Right renal pelvis (tissue), 4 donors: ENCODE measurements around the gene PARP8. TPM values are rescaled to one million over a fixed set of nuclear protein-coding genes. Genes with fewer than 3 reads are reported as not detected.

Source experiments
- DNase-seq, 4 donors: peaks; one replicate each; pipeline ENCODE4 v3.0.0-alpha.2; 2013; ENCODE audit warnings: low read depth in 4 of 4, low spot score in 3 of 4, missing footprints in 1 of 4
- polyA plus RNA-seq, 4 donors: library from polyadenylated mRNA; unstranded; fragments of 120-200 nt; gene quantifications; one replicate each; pipeline ENCODE4 v1.2.1, GENCODE V29; 2013; ENCODE audit not compliant: insufficient read length in 4 of 4

Gene PARP8
- polyA plus RNA-seq, 4 donors: 13.1 to 19.8 (median 16.7) TPM

DNA sequence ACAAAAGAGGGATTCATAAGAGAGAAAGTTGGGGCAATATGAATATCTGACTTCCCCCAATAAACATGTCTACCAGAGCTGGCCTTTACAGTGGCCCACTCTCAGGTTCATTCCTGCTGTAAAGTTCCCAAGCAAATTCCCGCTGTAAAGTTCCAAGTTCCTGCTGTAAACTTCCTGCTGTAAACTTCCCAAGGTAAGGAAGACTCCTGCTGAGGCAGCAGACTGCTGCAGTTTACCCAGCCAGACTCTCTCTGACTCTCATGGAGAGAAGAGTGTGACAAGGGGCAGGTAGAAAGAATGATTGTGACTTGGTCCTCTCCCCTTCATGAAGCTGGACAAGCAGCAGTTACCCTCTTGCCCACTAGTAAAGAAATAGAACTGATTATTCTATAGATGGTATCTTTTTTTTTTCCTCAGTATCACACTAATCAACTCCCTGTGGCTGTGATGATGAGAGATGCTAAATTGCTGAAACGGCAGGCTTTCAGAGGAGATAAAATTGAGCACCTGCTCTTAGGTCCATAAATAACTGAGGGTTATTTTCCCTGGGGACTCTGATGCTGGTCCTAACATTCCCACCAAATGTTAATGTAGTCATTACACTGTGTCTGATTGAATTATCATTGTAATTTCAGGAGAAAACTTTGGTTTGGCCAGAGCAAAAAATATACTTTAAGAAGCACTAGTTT, 220.4 kb downstream of the PARP8 start:
- no peak for DNase-seq

DNA sequence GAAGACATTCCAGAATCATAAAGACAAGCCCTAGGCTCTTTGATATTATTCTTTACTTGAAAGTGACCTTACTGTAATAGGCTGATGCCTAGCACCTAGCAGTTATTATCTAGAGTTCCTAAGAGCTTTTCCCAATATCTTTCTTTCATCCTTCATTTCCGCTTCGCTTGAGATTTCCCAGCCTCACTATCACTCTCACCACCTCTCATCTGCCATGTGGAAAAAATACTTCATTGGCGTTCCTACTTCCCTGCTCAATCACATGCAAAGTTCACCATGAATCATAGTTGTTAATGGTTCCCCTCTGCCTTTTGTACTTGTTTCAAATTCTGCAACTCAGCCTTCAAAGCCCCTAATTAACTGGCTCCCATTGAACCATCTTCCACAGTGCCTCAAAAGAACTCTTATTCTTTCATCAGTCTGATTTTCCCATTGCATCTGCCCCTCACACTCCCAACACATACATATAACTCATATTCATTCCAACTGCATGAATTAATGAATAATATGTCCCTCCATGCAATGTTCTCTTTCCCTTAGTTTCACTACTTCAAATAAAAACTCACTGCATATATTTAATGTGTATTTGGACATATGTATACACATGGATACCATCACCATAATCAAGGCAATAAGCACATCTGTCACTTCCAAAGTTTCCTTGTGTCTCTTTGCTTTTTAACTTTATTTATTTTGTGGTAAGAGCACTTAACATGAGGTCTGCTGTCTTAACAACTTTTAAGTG, 221.6 kb downstream of the PARP8 start:
- no peak for DNase-seq

DNA sequence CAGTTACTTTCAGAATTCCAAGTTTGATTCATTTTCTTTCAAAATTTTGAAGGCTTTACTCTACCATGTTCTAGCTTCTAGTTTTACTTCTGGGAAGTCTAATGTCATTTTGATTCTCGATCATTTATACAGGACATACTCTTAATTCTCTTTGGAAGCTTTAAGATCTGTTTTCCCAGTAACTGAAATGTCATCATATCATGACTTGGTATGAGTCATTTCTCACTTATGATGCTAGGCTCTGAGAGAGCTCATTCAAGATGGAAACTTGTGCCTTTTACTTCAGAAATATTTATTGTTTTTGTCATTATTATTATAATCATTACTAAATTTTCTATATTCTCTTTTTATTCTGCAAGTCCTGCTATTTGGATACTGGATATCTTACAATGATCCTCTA, 222.3 kb downstream of the PARP8 start:
- no peak for DNase-seq

DNA sequence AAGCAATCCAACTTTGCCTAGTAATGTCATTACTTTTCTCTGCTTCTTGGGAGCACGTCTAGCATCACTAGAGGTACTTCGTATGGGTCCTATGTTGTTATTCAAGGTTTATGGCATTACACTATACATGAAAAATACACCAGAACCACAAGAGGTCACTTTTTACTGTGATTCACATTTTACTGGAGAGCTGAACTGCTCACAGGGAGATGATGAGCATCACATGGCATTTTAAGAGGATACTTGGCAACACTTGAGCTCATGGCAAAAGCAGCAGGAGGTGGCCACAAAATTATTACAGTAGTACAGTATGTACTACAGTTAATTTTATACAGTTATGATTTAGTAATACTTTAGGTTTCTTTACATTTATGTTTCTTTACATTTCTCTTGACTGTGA, 223.4 kb downstream of the PARP8 start:
- DNase-seq: no peak

Other genes starting within 250 kb of the PARP8 start
- gene EMB, start 225.3 kb upstream of the PARP8 start, polyA plus RNA-seq: 1 to 10 TPM; 3.9 to 5.3 (median 4.4) TPM